ENCODE results near the gene OCLN.
"Not testable (repeated sequence)": the region's sequence is repeated elsewhere in the genome, so short reads cannot be mapped to it uniquely, and the experiment has no call there.

Gene OCLN

GRCh38 chr5:69492391-69492922, at the start of gene OCLN:
OCLN (plus strand) TSS chr5:69492790; CDS start chr5:69504245, 11,455 bp downstream.
- no peak for DNase-seq (ENCODE audit: low spot score)
- no peak for TF ChIP-seq CTCF (IDR thresholded peaks at IDR 0.05)
- peak within 1 kb of the TSS; percentile 70 for H3K4me3 ChIP-seq
- no peak within 1 kb of the TSS for H3K27ac ChIP-seq

- no peak overlapping the region for H3K4me3 ChIP-seq
- no peak for TF ChIP-seq CTCF (IDR thresholded peaks at IDR 0.05)
- no peak overlapping the region for H3K27ac ChIP-seq
- no peak for DNase-seq (ENCODE audit: low spot score)
Observed at GRCh38 chr5:69444127-69444754, 48.3 kb upstream of the OCLN start.

GRCh38 chr5:69449511-69449910, 43.1 kb upstream of the OCLN start:
- no peak for TF ChIP-seq CTCF (IDR thresholded peaks at IDR 0.05)
- no peak overlapping the region for H3K4me3 ChIP-seq
- DNase-seq (ENCODE audit: low spot score), result no peak
- H3K27ac ChIP-seq, result no peak overlapping the region

GRCh38 chr5:69450116-69450515, 42.5 kb upstream of the OCLN start:
- no peak for DNase-seq (ENCODE audit: low spot score)
- Histone ChIP-seq H3K27ac (no peak overlapping the region), H3K4me3 (no peak overlapping the region)
- TF ChIP-seq CTCF (IDR thresholded peaks at IDR 0.05), result no peak

- H3K27ac ChIP-seq; DNase-seq (ENCODE audit: low spot score); H3K4me3 ChIP-seq: not testable (repeated sequence)
Observed at GRCh38 chr5:69450527-69450926, 42.1 kb upstream of the OCLN start.

- Histone ChIP-seq H3K27ac (no peak overlapping the region), H3K4me3 (no peak overlapping the region)
- no peak for TF ChIP-seq CTCF (IDR thresholded peaks at IDR 0.05)
- DNase-seq (ENCODE audit: low spot score), result no peak
Observed at GRCh38 chr5:69451941-69452647, 40.5 kb upstream of the OCLN start.

- not testable (repeated sequence) for DNase-seq (ENCODE audit: low spot score); H3K27ac ChIP-seq; H3K4me3 ChIP-seq
Observed at GRCh38 chr5:69453487-69453886, 39.1 kb upstream of the OCLN start.

Measured in coronary artery (tissue), 2 donors.